Stimulated activated CD8-positive, alpha-beta memory T cell treated with anti-CD3 and anti-CD28 coated beads, Interleukin-7, amount 100 ng/mL, for 1 hour (primary cell): Measurements from ENCODE around the gene CDIPT.

Source experiments
- DNase-seq, 2 donors: peaks; one replicate each; pipeline ENCODE4 v3.0.0-alpha.2; 2020; ENCODE audit warnings: low read depth in 2 of 2

Gene CDIPT

DNA sequence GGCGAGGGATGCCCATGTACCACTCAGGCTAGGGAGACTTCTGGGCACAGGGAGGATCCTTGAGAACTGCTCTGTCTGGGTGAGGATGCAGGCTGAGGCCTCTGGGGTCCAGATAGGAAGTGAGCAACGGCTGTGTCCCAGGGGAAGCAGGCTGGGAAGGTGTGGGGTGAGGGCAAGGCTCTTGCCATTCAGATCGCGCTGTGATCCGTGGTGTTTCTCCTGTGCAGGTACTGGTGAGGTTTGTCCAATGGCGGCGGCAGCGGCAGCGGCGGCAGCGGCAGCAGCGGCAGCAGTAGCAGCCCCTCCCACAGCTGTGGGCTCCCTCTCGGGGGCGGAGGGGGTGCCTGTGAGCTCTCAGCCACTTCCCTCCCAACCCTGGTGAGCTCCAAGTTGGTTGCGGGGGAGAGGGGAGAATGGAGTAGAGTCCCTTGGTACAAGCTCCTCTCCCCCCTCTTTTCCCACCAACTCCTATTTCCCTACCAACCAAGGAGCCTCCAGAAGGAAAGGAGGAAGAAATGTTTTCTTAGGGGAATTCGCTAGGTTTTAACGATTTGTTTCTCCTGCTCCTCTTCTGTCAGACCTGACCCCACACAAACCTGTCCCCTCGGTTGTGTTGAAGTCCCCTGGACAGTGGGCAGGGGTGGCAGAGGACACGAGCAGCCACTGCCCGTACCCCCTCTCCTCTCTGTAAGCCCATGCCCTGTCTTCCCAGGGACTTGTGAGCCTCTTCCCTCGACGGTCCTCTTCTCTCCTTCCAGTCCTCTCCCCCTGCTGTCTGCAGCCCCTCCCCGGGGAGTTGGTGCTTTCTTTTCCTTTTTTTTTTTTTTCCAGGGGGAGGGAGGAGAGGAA, 53.0 kb downstream of the CDIPT start:
- no peak for DNase-seq

DNA sequence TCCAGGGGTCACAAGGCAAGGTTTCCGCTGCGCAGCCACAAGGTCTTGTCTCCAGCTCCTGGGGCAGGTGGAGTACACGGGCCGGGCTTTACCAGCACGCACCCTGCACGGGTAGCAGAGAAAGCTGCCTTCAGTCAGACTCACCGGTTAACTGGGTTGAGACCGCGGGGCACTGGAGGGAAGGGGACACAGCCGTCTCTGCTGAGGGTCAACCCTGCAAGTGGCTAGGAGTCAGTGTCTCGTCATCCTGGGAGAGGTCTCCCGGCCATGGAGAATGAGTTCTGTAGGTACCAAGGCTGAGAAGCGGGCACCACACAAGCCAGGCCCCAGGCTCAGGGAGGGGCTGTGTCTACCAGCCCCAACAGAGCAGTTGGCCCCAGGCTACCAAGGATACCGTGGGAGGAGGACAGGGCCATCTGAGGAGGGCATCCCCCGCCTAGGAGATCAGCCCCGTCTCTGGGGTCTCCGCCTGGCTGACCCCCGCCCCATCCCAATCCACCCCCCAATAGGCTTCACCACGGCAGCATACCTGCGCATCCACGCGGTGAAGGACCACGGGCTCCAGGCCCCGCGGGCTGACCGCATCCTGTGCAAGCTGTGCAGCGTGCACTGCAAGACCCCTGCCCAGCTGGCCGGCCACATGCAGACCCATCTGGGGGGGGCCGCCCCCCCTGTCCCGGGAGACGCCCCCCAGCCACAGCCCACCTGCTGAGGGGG, 53.8 kb downstream of the CDIPT start:
- no peak for DNase-seq
